Stimulated activated CD4-positive, alpha-beta T cell treated with anti-CD3 and anti-CD28 coated beads, Interleukin-2, amount 100 ng/mL, for 24 hours (primary cell): ENCODE data around the gene ALG3.
A peak's percentile ranks its signal among the peaks of the same experiment; 100 is the strongest.

Experiments used
- DNase-seq, 2 donors: peaks; one replicate each; pipeline ENCODE4 v3.0.0-alpha.2; 2020

Gene ALG3

GRCh38 chr3:184259878-184260723 lies 11.3 kb upstream of the ALG3 start:
- DNase-seq, result peak; percentile 51 to 55

GRCh38 chr3:184259396-184259877 lies 10.7 kb upstream of the ALG3 start:
- no peak for DNase-seq

GRCh38 chr3:184258926-184259325 lies 10.2 kb upstream of the ALG3 start:
- no peak for DNase-seq

- DNase-seq, result no peak
These were observed 8.5 kb upstream of the ALG3 start for GRCh38 chr3:184257083-184257915.

GRCh38 chr3:184255291-184256039 lies 6.7 kb upstream of the ALG3 start:
- no peak for DNase-seq

- DNase-seq, result peak; percentile 94 to 95
These were observed 1.5 kb upstream of the ALG3 start for GRCh38 chr3:184250167-184250828.

GRCh38 chr3:184249412-184250166 lies 827 bp upstream of the ALG3 start, which contains the start of gene EEF1AKMT4:
Gene EEF1AKMT4, plus strand, starts transcription at chr3:184249672. Its CDS starts 23 bp downstream, at chr3:184249695.
- peak; percentile 96 for DNase-seq

GRCh38 chr3:184242297-184242685 lies 6.5 kb downstream of the ALG3 start:
- DNase-seq, result no peak

GRCh38 chr3:184241447-184242296 lies 7.1 kb downstream of the ALG3 start:
- no peak for DNase-seq

- no peak for DNase-seq
These were observed 7.7 kb downstream of the ALG3 start for GRCh38 chr3:184241141-184241446.

- no peak for DNase-seq
These were observed 8.2 kb downstream of the ALG3 start for GRCh38 chr3:184240384-184241140.

- no peak for DNase-seq
These were observed 9.1 kb downstream of the ALG3 start for GRCh38 chr3:184239708-184240107.

GRCh38 chr3:184239221-184239620 lies 9.5 kb downstream of the ALG3 start:
- DNase-seq, result no peak

GRCh38 chr3:184238246-184238818 lies 10.4 kb downstream of the ALG3 start:
- no peak for DNase-seq

- no peak for DNase-seq
These were observed 11.0 kb downstream of the ALG3 start for GRCh38 chr3:184237807-184238206.

GRCh38 chr3:184237211-184237610 lies 11.6 kb downstream of the ALG3 start:
- DNase-seq, result no peak

GRCh38 chr3:184236636-184237035 lies 12.1 kb downstream of the ALG3 start:
- no peak for DNase-seq

- DNase-seq, result no peak
These were observed 12.7 kb downstream of the ALG3 start for GRCh38 chr3:184236033-184236410.

- no peak for DNase-seq
These were observed 13.3 kb downstream of the ALG3 start for GRCh38 chr3:184235381-184236032.
